HCT116 (cell line): Measurements from ENCODE around the gene CDH22. TPM values are rescaled to one million over a fixed set of nuclear protein-coding genes. Genes with fewer than 3 reads are reported as not detected.

Experiments used
- ATAC-seq: fragments of 200-7000 bp; cut with Tn5 transposase; 2 replicates; pipeline ENCODE4 v1.9.1; 2020; ENCODE audit warnings: mild to moderate bottlenecking, moderate library complexity
- Bru-seq: library from RNA; stranded (reverse); fragments of 400-500 nt; gene quantifications from one replicate; lab custom pipeline; 2021; lab: Mats Ljungman, UMichigan
- BruChase-seq, 2 experiments: library from RNA; stranded (reverse); fragments of 400-500 nt; gene quantifications; one replicate each; lab custom pipeline; 2021; lab: Mats Ljungman, UMichigan
- BruUV-seq: library from RNA; stranded (reverse); fragments of 400-500 nt; replicated peaks from 2 replicates; lab custom pipeline; 2021; lab: Mats Ljungman, UMichigan
- CTCF ChIA-PET: fragments of 300-600 bp; sonication (Branson Sonifier 250); formaldehyde crosslinking; loops from one replicate; lab custom pipeline; 2021; ENCODE audit warnings: antibody characterized with exemption; lab: Charles Lee
- POLR2A ChIA-PET: fragments of 300-600, 350-600 bp; sonication (Branson Sonifier 250); formaldehyde crosslinking; loops from one replicate; lab custom pipeline; 2021; ENCODE audit warnings: antibody characterized with exemption; lab: Charles Lee
- RAD21 ChIA-PET, 2 experiments: fragments of 300-600 bp; sonication (Branson Sonifier 250); formaldehyde crosslinking; loops; one replicate each; lab custom pipeline; 2023; ENCODE audit warnings: low total read pairs in 2 of 2; ENCODE audit not compliant: uncharacterized antibody in 2 of 2, unreplicated experiment in 2 of 2, low non-redundant PET in 1 of 2; lab: Charles Lee
- DNase-seq: peaks from one replicate; pipeline ENCODE4 v3.0.0-alpha.2; 2010; ENCODE audit warnings: low read depth, low spot score
- H2AFZ ChIP-seq: fragments of 200-600 bp; shearing (Covaris generic), sonication (generic); 2 replicates; pipeline ENCODE4 v1.6.1; 2017; ENCODE audit warnings: low read depth, mixed run types, mixed read lengths, antibody characterized with exemption, low read length; ENCODE audit not compliant: poor library complexity, severe bottlenecking
- H3K27ac ChIP-seq: 2 replicates; pipeline ENCODE4 v1.5.1; 2012; ENCODE audit warnings: low read depth, low read length
- H3K27me3 ChIP-seq: fragments of 200-600 bp; sonication (generic); 2 replicates; pipeline ENCODE4 v1.6.1; 2016; ENCODE audit warnings: mixed run types, low read length, mixed read lengths; ENCODE audit not compliant: insufficient read depth
- H3K36me3 ChIP-seq, 2 experiments: fragments of 200-500 bp in 1 of 2; fragments of 200-600 bp in 1 of 2; sonication (Bioruptor generic) in 1 of 2; sonication (generic) in 1 of 2; 2 replicates each; pipeline versions ENCODE4 v1.5.1 to v1.6.1; 2014 to 2016; ENCODE audit warnings: low read length in 2 of 2, inconsistent platforms in 1 of 2, mixed read lengths in 1 of 2, mixed run types in 1 of 2; ENCODE audit not compliant: insufficient read depth in 2 of 2, control insufficient read depth in 1 of 2
- H3K4me1 ChIP-seq, 2 experiments: fragments of 200-600 bp in 1 of 2; sonication (generic) in 1 of 2; 2 replicates each; pipeline versions ENCODE4 v1.5.1 to v1.6.1; 2012 to 2017; ENCODE audit warnings: low read length in 2 of 2, inconsistent platforms in 1 of 2, mild to moderate bottlenecking in 1 of 2, mixed read lengths in 1 of 2, mixed run types in 1 of 2, moderate library complexity in 1 of 2; ENCODE audit not compliant: insufficient read depth in 2 of 2, control insufficient read depth in 1 of 2
- H3K4me2 ChIP-seq: fragments of 200-600 bp; sonication (generic); 2 replicates; pipeline ENCODE4 v1.6.1; 2017; ENCODE audit warnings: mixed run types, low read length, mixed read lengths
- H3K4me3 ChIP-seq, 2 experiments: fragments of 200-600 bp in 1 of 2; sonication (generic) in 1 of 2; replicated peaks in 1 of 2; 2 replicates each; pipeline ENCODE4 v1.5.1; 2011 to 2016; ENCODE audit warnings: low read length in 2 of 2, control low read depth in 1 of 2, low read depth in 1 of 2, mild to moderate bottlenecking in 1 of 2, mixed read lengths in 1 of 2, mixed run types in 1 of 2
- H3K79me2 ChIP-seq: fragments of 200-600 bp; sonication (generic); 2 replicates; pipeline ENCODE4 v1.6.1; 2017; ENCODE audit warnings: mild to moderate bottlenecking, mixed run types, low read length, moderate library complexity, mixed read lengths; ENCODE audit not compliant: insufficient read depth
- H3K9ac ChIP-seq: fragments of 200-600 bp; sonication (generic); 2 replicates; pipeline ENCODE4 v1.6.1; 2016; ENCODE audit warnings: low read length, mixed read lengths
- H3K9me2 ChIP-seq: fragments of 200-600 bp; sonication (generic), shearing (Covaris generic); 2 replicates; pipeline ENCODE4 v1.6.1; 2017; ENCODE audit warnings: mixed run types, mild to moderate bottlenecking, moderate library complexity; ENCODE audit not compliant: insufficient read depth
- H3K9me3 ChIP-seq, 2 experiments: fragments of 200-500 bp in 1 of 2; fragments of 200-600 bp in 1 of 2; sonication (Bioruptor generic) in 1 of 2; sonication (generic) in 1 of 2; 2 replicates each; pipeline ENCODE4 v1.6.1; 2014 to 2017; ENCODE audit warnings: low read length in 2 of 2, mixed read lengths in 2 of 2, inconsistent platforms in 1 of 2, low read depth in 1 of 2, mild to moderate bottlenecking in 1 of 2, mixed run types in 1 of 2, moderate library complexity in 1 of 2; ENCODE audit not compliant: control insufficient read depth in 1 of 2, insufficient read depth in 1 of 2
- H4K20me1 ChIP-seq: fragments of 200-600 bp; sonication (generic), shearing (Covaris generic); 2 replicates; pipeline ENCODE4 v1.6.1; 2017; ENCODE audit warnings: mixed run types, mild to moderate bottlenecking, moderate library complexity; ENCODE audit not compliant: insufficient read depth
- CBX3 ChIP-seq: IDR thresholded peaks from 2 replicates; pipeline ENCODE4 v1.6.1; 2012; ENCODE audit warnings: low read depth
- CTCF ChIP-seq, 3 experiments: fragments of 200-600 bp in 1 of 3; sonication (generic) in 1 of 3; IDR thresholded peaks in 2 of 3; conservative IDR thresholded peaks in 1 of 3; 2 replicates each; pipeline ENCODE4 v1.5.1; 2012 to 2017; ENCODE audit warnings: low read depth in 2 of 3, low read length in 2 of 3, antibody characterized with exemption in 1 of 3, borderline replicate concordance in 1 of 3, control low read depth in 1 of 3, mild to moderate bottlenecking in 1 of 3, mixed read lengths in 1 of 3, mixed run types in 1 of 3, moderate library complexity in 1 of 3; ENCODE audit not compliant: insufficient read depth in 1 of 3
- FOSL1 ChIP-seq: IDR thresholded peaks from 2 replicates; pipeline ENCODE4 v1.6.1; 2012; ENCODE audit warnings: low read depth
- MAX ChIP-seq: IDR thresholded peaks from 2 replicates; pipeline ENCODE4 v1.6.1; 2012
- POLR2A ChIP-seq: IDR thresholded peaks from 2 replicates; pipeline ENCODE4 v1.7.0; 2011; ENCODE audit warnings: borderline replicate concordance; ENCODE audit not compliant: insufficient read depth, insufficient read length; ENCODE audit errors: extremely low read depth
- POLR2AphosphoS5 ChIP-seq: IDR thresholded peaks from 2 replicates; pipeline ENCODE4 v1.6.1; 2011; ENCODE audit warnings: mild to moderate bottlenecking, low read depth, low read length, moderate library complexity
- RAD21 ChIP-seq: IDR thresholded peaks from 2 replicates; pipeline ENCODE4 v1.6.1; 2012; ENCODE audit warnings: low read depth, mild to moderate bottlenecking
- ZFX ChIP-seq: fragments of 450-650 bp; IDR thresholded peaks from 2 replicates; pipeline ENCODE4 v1.6.1; 2017
- ZNF274 ChIP-seq: fragments of 200-500 bp; sonication (Bioruptor generic); IDR thresholded peaks from 2 replicates; pipeline ENCODE4 v1.6.1; 2014; ENCODE audit warnings: mild to moderate bottlenecking, low read depth, low read length, inconsistent platforms
- intact Hi-C: fragments of 100-400 bp; cut with micrococcal nuclease; formaldehyde crosslinking; loops from 2 replicates; pipeline ENCODE4 v1.10.0; 2022
- long read RNA-seq: library from polyadenylated mRNA; unstranded; transcript quantifications from one replicate; pipeline ENCODE4 v2.0.0, GENCODE V29; 2021; ENCODE audit not compliant: unreplicated experiment
- polyA plus RNA-seq: library from polyadenylated mRNA; unstranded; fragments of >200 nt; gene quantifications from 2 replicates; pipeline ENCODE4 v1.2.1, GENCODE V29; 2012; ENCODE audit warnings: missing spikeins
- total RNA-seq: library from RNA; stranded (reverse); gene quantifications from one replicate; pipeline ENCODE4 v1.2.1, GENCODE V29; 2021; ENCODE audit not compliant: unreplicated experiment

The CDH22 gene
- total RNA-seq (1.8 TPM), Bru-seq, nascent RNA (percentile 31 among the genes with signal in this experiment), BruChase-seq, experiment 1, labeled RNA remaining after a 6-hour chase (percentile 23 among the genes with signal in this experiment), BruChase-seq, experiment 2, labeled RNA remaining after a 2-hour chase (percentile 31 among the genes with signal in this experiment)
- polyA plus RNA-seq, result 1.00 and 1.6 TPM in 2 replicates
- long read RNA-seq, partial matches to known transcripts, result 1 of 6 reads
- long read RNA-seq, other reads (novel, unspliced or antisense), result 5 of 6 reads

- Histone ChIP-seq H3K4me1 (peaks cover 13 to 32% of the 10 kb centered on the region in 2 experiments; a peak in 3 of 4 replicates), H3K27ac (peak within 1 kb of the TSS; percentile 57; the same call in 1 of the 2 replicates), H3K27me3 (peaks cover 16% of the 10 kb centered on the region; the same call in 1 of the 2 replicates), H3K9me3 (no peaks in the 10 kb centered on the region), H3K9me2 (no peaks in the 10 kb centered on the region), H2AFZ (peak within 1 kb of the TSS; percentile 68), H3K79me2 (no peaks in the 10 kb centered on the region), H4K20me1 (no peaks in the 10 kb centered on the region), H3K9ac (peak within 1 kb of the TSS; percentile 51), H3K4me2 (peak within 1 kb of the TSS; percentile 80), H3K36me3 (no peaks in the 10 kb centered on the region), H3K4me3 (peak within 1 kb of the TSS; percentile 38 to 57)
- ATAC-seq (peak; percentile 82), DNase-seq (peak; percentile 22)
- intact Hi-C loops, result loop anchor here (5.0 kb wide), 1 partner anchor 176 kb away; no protein-coding TSS in a partner anchor
- no TSS peak for BruUV-seq
- ChIA-PET POLR2A (no interaction called here), RAD21 (no interaction called here), CTCF (interaction anchor here (1.0 kb wide), 2 partner anchors 40 to 180 kb away, joined by 3 read pairs; no protein-coding TSS in a partner anchor)
- peak; percentile 75 for TF ChIP-seq RAD21
- TF ChIP-seq FOSL1, result no peak
- no peak for TF ChIP-seq ZFX
- peak; percentile 36 to 77 (median 38) for TF ChIP-seq CTCF (IDR thresholded peaks at IDR 0.05 in 2 of 3, conservative IDR thresholded peaks at IDR 0.05 in 1 of 3; ENCODE audit: borderline replicate concordance in 1 of 3, insufficient read depth in 1 of 3, low read depth in 2 of 3, low read length in 2 of 3)
- no peak for TF ChIP-seq POLR2A
- TF ChIP-seq CBX3, result 0 out of 2 replicates have a peak, but pooled peaks have one; percentile 14
- no peak for TF ChIP-seq MAX
- TF ChIP-seq POLR2AphosphoS5, result no peak
- no peak for TF ChIP-seq ZNF274
Measured at GRCh38 chr20:46308258-46309157, at the start of gene CDH22. CDH22 (minus strand) TSS chr20:46308498; CDS start chr20:46251294, 57,204 bp downstream.
